GM12878 (cell line): ENCODE measurements around the gene SLC66A1. TPM values are rescaled to one million over a fixed set of nuclear protein-coding genes. Genes with fewer than 3 reads are reported as not detected.

Source experiments
- ATAC-seq: fragments of 200-7000 bp; cut with Tn5 transposase; 3 replicates; pipeline ENCODE4 v1.9.1; 2020; ENCODE audit warnings: mild to moderate bottlenecking, moderate library complexity
- BruUV-seq: library from RNA; stranded (reverse); fragments of 400-500 nt; replicated peaks from 2 replicates; lab custom pipeline; 2021; lab: Mats Ljungman, UMichigan
- CTCF ChIA-PET: fragments of 300-600 bp; sonication (Branson Sonifier 250); formaldehyde crosslinking; extraction: SDS; loops from one replicate; lab custom pipeline; 2021; ENCODE audit warnings: inconsistent platforms; lab: Yijun Ruan, JAX
- POLR2A ChIA-PET: fragments of 350-600 bp; formaldehyde crosslinking; extraction: SDS; loops from one replicate; lab custom pipeline; 2021; ENCODE audit warnings: inconsistent platforms; lab: Charles Lee
- RAD21 ChIA-PET: fragments of 300-600 bp; sonication (Branson Sonifier 250); formaldehyde crosslinking; loops from one replicate; lab custom pipeline; 2023; ENCODE audit warnings: antibody characterized with exemption; ENCODE audit not compliant: unreplicated experiment; lab: Charles Lee
- SMC1A ChIA-PET: fragments of 300-600 bp; sonication (Branson Sonifier 250); formaldehyde crosslinking; loops from one replicate; lab custom pipeline; 2023; ENCODE audit not compliant: unreplicated experiment, uncharacterized antibody; lab: Charles Lee
- DNase-seq: peaks from one replicate; pipeline ENCODE4 v3.0.0-alpha.2; 2011; ENCODE audit warnings: low read depth, low spot score
- FAIRE-seq: peaks from 3 replicates; lab custom pipeline; 2011; peaks lifted over from hg19 to GRCh38; lab: Jason Lieb, UNC
- H2AFZ ChIP-seq: 2 replicates; pipeline ENCODE4 v1.6.0; 2011; ENCODE audit warnings: low read depth, low read length, control low read depth; ENCODE audit not compliant: control insufficient read depth
- H3K27ac ChIP-seq: 2 replicates; pipeline ENCODE4 v1.5.1; 2011; ENCODE audit warnings: control low read depth; ENCODE audit not compliant: control insufficient read depth, insufficient read depth
- H3K27me3 ChIP-seq, 2 experiments: replicated peaks in 1 of 2; 2 replicates each; pipeline versions ENCODE4 v1.6.0 to v1.6.1; 2011; ENCODE audit warnings: low read length in 1 of 2; ENCODE audit not compliant: control insufficient read depth in 2 of 2, insufficient read depth in 2 of 2
- H3K36me3 ChIP-seq, 2 experiments: 2 replicates each; pipeline ENCODE4 v1.5.1; 2011; ENCODE audit warnings: low read length in 1 of 2; ENCODE audit not compliant: control insufficient read depth in 2 of 2, insufficient read depth in 2 of 2
- H3K4me1 ChIP-seq: 2 replicates; pipeline ENCODE4 v1.6.1; 2011; ENCODE audit warnings: mild to moderate bottlenecking, low read length, moderate library complexity, mixed read lengths; ENCODE audit not compliant: control insufficient read depth, insufficient read depth
- H3K4me2 ChIP-seq: 2 replicates; pipeline ENCODE4 v1.6.0; 2011; ENCODE audit warnings: control low read depth; ENCODE audit not compliant: control insufficient read depth, insufficient read depth
- H3K4me3 ChIP-seq: fragments of 200-600 bp; sonication (generic); 2 replicates; pipeline ENCODE4 v1.5.1; 2016
- H3K79me2 ChIP-seq: 2 replicates; pipeline ENCODE4 v1.6.0; 2011; ENCODE audit warnings: low read length; ENCODE audit not compliant: control insufficient read depth, insufficient read depth
- H3K9ac ChIP-seq: 2 replicates; pipeline ENCODE4 v1.8.0; 2011; ENCODE audit warnings: low read length, control low read depth, mixed read lengths; ENCODE audit not compliant: control insufficient read depth, insufficient read depth
- H3K9me3 ChIP-seq: replicated peaks from 3 replicates; pipeline ENCODE4 v1.5.1; 2011; ENCODE audit warnings: mild to moderate bottlenecking, low read length; ENCODE audit not compliant: control insufficient read depth, insufficient read depth
- H4K20me1 ChIP-seq: 2 replicates; pipeline ENCODE4 v1.6.0; 2011; ENCODE audit not compliant: control insufficient read depth, insufficient read depth
- ASH2L ChIP-seq: fragments of 300-600, 200-600 bp; sonication (generic); IDR thresholded peaks from 2 replicates; pipeline ENCODE4 v1.6.1; 2017; ENCODE audit warnings: low read depth, mild to moderate bottlenecking, borderline replicate concordance
- NBN ChIP-seq: fragments of 450-650 bp; IDR thresholded peaks from 2 replicates; pipeline ENCODE4 v1.6.1; 2016
- NR2C2 ChIP-seq: IDR thresholded peaks from 2 replicates; pipeline ENCODE4 v1.6.1; 2011; ENCODE audit warnings: borderline replicate concordance, low read depth; ENCODE audit not compliant: control insufficient read depth, insufficient read length
- NRF1 ChIP-seq: conservative IDR thresholded peaks from 2 replicates; pipeline ENCODE4 v1.6.1; 2011; ENCODE audit warnings: mild to moderate bottlenecking, low read depth, low read length, improper control_type of control experiment
- PAX8 ChIP-seq: fragments of 450-650 bp; IDR thresholded peaks from 2 replicates; pipeline ENCODE4 v1.6.1; 2017; ENCODE audit warnings: mild to moderate bottlenecking, moderate library complexity
- POLR2AphosphoS5 ChIP-seq: IDR thresholded peaks from 2 replicates; pipeline ENCODE4 v1.6.1; 2011; ENCODE audit warnings: mild to moderate bottlenecking, low read length, inconsistent platforms
- RCOR1 ChIP-seq: conservative IDR thresholded peaks from 2 replicates; pipeline ENCODE4 v1.6.1; 2012; ENCODE audit warnings: low read depth, low read length, improper control_type of control experiment
- SPI1 ChIP-seq: IDR thresholded peaks from 2 replicates; pipeline ENCODE4 v1.6.1; 2011; ENCODE audit warnings: low read depth, mild to moderate bottlenecking, low read length, moderate library complexity, borderline replicate concordance; ENCODE audit not compliant: insufficient read depth
- TCF3 ChIP-seq: IDR thresholded peaks from 2 replicates; pipeline ENCODE4 v1.6.1; 2012; ENCODE audit warnings: low read depth, mild to moderate bottlenecking, low read length, borderline replicate concordance; ENCODE audit not compliant: insufficient read depth
- USF1 ChIP-seq: IDR thresholded peaks from 2 replicates; pipeline ENCODE4 v1.6.1; 2011; ENCODE audit warnings: borderline replicate concordance, low read depth, mild to moderate bottlenecking, moderate library complexity, mixed read lengths, low read length; ENCODE audit not compliant: insufficient read depth; ENCODE audit errors: extremely low read length
- ZBTB40 ChIP-seq: fragments of 450-650 bp; IDR thresholded peaks from 2 replicates; pipeline ENCODE4 v1.6.1; 2016; ENCODE audit warnings: mild to moderate bottlenecking, moderate library complexity, borderline replicate concordance
- WGBS: methylation state at CpG from one replicate; pipeline ENCODE4 v1.1.6; 2016; ENCODE audit warnings: low lambda C conversion rate; ENCODE audit not compliant: insufficient replicate concordance, insufficient coverage; ENCODE audit errors: missing lambda C conversion rate; 5-methylcytosine and 5-hydroxymethylcytosine counted together
- in situ Hi-C: fragments of 300-500 bp; cut with MboI; formaldehyde crosslinking; loops from 9 replicates; pipeline ENCODE4 v1.14.3; 2018; ENCODE audit warnings: mixed read lengths
- intact Hi-C: fragments of 100-400 bp; cut with micrococcal nuclease; formaldehyde crosslinking; loops from one replicate; pipeline ENCODE4 v1.14.2; 2022; ENCODE audit not compliant: unreplicated experiment
- polyA plus RNA-seq, 11 experiments: library from polyadenylated mRNA; depleted of rRNA in 4 of 11; unstranded in 6 of 11; stranded (reverse) in 5 of 11; fragments of >200 nt; fragmentation: Nextera tagmentation in 4 of 11; fragmentation: Illumina TruSeq in 1 of 11; extraction: Ambion mirVana in 4 of 11; extraction: Trizol in 1 of 11; gene quantifications; 1 replicate in 1 of 11; 2 replicates in 10 of 11; pipeline versions ENCODE4 v1.2.1 to v1.2.3, GENCODE V29; 2011 to 2016; ENCODE audit warnings: inconsistent platforms in 2 of 11, missing spikeins in 2 of 11, low read depth in 1 of 11
- total RNA-seq, 4 experiments: library from RNA; depleted of rRNA in 3 of 4; stranded (reverse); fragments of >200 nt in 3 of 4; fragmentation: Illumina TruSeq in 1 of 4; extraction: Trizol in 1 of 4; gene quantifications; 2 replicates each; pipeline versions ENCODE4 v1.2.1 to v1.2.3, GENCODE V29; 2013 to 2021

SLC66A1 gene
- total and polyA plus RNA-seq, 10 of the 15 experiments (the other 5 are each of a cell fraction or from before 2014, with no cell fraction given) = 0.58 to 22.0 (median 10.2) TPM

GRCh38 chr1:19319196-19319595 lies 7.1 kb downstream of the SLC66A1 start (continued):
- TF ChIP-seq NR2C2 (no peak), NBN (no peak), NRF1 (no peak), ZBTB40 (no peak)

GRCh38 chr1:19321071-19321470 lies 8.9 kb downstream of the SLC66A1 start:
- DNase-seq = no peak
- no peaks in the 10 kb centered on the region for H3K9me3 ChIP-seq
- in situ Hi-C loops = no loop called here
- 97% methylated on average over 3 of the region's 3 CpGs for WGBS
- CTCF ChIA-PET = no interaction called here
- no peak overlapping the region for H3K27ac ChIP-seq
- no peak overlapping the region for H3K4me3 ChIP-seq
- RAD21 ChIA-PET = no interaction called here
- POLR2A ChIA-PET = no interaction called here
- no peak overlapping the region for H3K9ac ChIP-seq
- SMC1A ChIA-PET = interaction anchor here (0.6 kb wide), 2 partner anchors 158 to 284 kb away, joined by 3 read pairs; no protein-coding TSS in a partner anchor
- peaks cover 12% of the 10 kb centered on the region for H3K4me1 ChIP-seq
- H4K20me1 ChIP-seq = no peaks in the 10 kb centered on the region
- no TSS peak for BruUV-seq
- ATAC-seq = no peak
- intact Hi-C loops = no loop called here
- H3K27me3 ChIP-seq = no peaks in the 10 kb centered on the region
- H3K79me2 ChIP-seq = peaks cover under 1% of the 10 kb centered on the region
- FAIRE-seq = no peak
- H3K4me2 ChIP-seq = no peak overlapping the region
- H3K36me3 ChIP-seq = peaks cover 4 to 6% of the 10 kb centered on the region in 2 experiments; a peak in 3 of 4 replicates
- no peak for TF ChIP-seq SPI1
- TF ChIP-seq ASH2L = no peak
- no peak for TF ChIP-seq PAX8
- no peak for TF ChIP-seq POLR2AphosphoS5
- no peak for TF ChIP-seq TCF3
- TF ChIP-seq RCOR1 = no peak
- TF ChIP-seq USF1 = no peak
- no peak overlapping the region for H2AFZ ChIP-seq
